Measurements from ENCODE around the gene CSKMT. TPM values are rescaled to one million over a fixed set of nuclear protein-coding genes. Genes with fewer than 3 reads are reported as not detected.
"Not testable (repeated sequence)": the region's sequence is repeated elsewhere in the genome, so short reads cannot be mapped to it uniquely, and the experiment has no call there.

Gene CSKMT
- total and polyA plus RNA-seq, 11 donors, result 0.38 to 8.7 (median 4.4) TPM

DNA sequence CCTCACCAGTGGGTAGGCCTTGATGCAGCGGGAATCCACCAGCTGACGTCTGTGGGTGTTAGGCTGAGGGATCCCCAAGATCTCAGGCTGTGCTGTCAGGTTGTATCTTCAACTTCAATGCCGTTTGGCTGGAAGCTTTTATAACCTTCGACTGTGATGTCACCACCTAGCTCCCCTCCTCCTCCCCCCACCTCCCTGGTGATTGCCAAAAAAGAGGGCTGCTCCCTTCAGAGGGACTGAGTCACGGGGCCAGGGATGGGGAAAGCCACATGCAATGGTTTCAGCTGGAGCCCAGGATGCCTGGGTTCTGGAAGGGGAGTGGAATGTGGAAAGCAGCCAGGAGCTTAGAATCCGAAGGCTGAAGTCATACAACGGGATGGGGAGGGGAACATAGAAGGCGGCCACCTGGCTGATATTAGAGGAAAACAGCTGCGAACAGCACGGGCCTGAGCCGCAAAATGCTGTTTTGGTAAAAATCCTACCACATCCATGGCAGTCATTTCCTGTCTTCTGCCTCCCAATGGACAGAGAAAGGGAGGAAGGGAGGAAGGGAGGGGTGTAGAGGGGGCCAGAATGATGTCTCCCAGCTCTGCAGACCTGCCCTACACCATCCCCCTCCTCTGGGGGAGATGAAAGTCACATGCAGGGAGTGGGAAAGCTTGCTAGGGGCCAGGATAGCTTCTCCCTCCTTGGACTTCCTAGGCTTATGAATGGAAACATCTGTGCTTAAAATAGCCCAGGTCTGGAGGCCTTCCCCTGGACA is 24.5 kb downstream of the CSKMT start, which contains the start of gene LRRN4CL:
Gene LRRN4CL, minus strand, starts transcription at position 110 of the 763 bp plus-strand sequence. CDS start 1,022 bp downstream, outside the sequence.
- DNase-seq, result peak; percentile 72 to 88 (median 78)
- peak within 1 kb of the TSS in 9 of 12 donors; percentile 34 to 55 (median 42) for H3K4me3 ChIP-seq
- TF ChIP-seq POLR2A (IDR thresholded peaks at IDR 0.05), result peak in 1 of 2 donors; percentile 38
- TF ChIP-seq, protein P1, sequence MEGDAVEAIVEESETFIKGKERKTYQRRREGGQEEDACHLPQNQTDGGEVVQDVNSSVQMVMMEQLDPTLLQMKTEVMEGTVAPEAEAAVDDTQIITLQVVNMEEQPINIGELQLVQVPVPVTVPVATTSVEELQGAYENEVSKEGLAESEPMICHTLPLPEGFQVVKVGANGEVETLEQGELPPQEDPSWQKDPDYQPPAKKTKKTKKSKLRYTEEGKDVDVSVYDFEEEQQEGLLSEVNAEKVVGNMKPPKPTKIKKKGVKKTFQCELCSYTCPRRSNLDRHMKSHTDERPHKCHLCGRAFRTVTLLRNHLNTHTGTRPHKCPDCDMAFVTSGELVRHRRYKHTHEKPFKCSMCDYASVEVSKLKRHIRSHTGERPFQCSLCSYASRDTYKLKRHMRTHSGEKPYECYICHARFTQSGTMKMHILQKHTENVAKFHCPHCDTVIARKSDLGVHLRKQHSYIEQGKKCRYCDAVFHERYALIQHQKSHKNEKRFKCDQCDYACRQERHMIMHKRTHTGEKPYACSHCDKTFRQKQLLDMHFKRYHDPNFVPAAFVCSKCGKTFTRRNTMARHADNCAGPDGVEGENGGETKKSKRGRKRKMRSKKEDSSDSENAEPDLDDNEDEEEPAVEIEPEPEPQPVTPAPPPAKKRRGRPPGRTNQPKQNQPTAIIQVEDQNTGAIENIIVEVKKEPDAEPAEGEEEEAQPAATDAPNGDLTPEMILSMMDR (IDR thresholded peaks at IDR 0.05), result no peak
- intact Hi-C loops (cut with DNase I), result loop anchor here (5.0 to 10.0 kb wide), 4 partner anchors 95 to 297 kb away; partner anchors contain the start of gene TUT1 (in 1 of the 10)
- H3K27ac ChIP-seq, result peak within 1 kb of the TSS; percentile 15 to 76 (median 66)
- H3K36me3 ChIP-seq, result peaks cover 0 to 45% (median 37%) of the 10 kb centered on the region in 9 donors
- H3K9me3 ChIP-seq, result no peaks in the 10 kb centered on the region
- peak; percentile 62 to 88 (median 86) for ATAC-seq
- H3K4me1 ChIP-seq, result peaks cover 0 to 30% (median 13%) of the 10 kb centered on the region in 12 donors
- 36 to 54% (median 52%) methylated on average over 11 of the region's 11 CpGs for WGBS, 4 donors
- peaks cover 0 to 7% (median 0%) of the 10 kb centered on the region in 9 donors for H3K27me3 ChIP-seq

DNA sequence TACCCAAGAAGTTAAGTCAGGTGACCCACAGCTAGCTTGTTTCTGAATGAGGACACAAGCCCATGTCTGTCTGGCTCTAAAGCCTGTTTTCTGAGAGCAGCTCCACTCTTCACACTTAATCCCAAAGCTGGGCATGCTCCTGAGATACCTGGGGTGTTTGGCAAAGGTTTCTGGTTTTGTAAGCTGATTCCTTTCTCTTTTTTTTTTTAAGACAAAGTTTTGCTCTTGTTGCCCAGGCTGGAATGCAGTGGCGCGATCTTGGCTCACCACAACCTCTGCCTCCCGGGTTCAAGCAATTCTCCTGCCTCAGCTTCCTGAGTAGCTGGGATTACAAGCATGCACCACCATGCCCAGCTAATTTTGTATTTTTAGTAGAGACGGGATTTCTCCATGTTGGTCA is 28.5 kb downstream of the CSKMT start:
- not testable (repeated sequence) for H3K4me3 ChIP-seq, H3K27me3 ChIP-seq, H3K9me3 ChIP-seq, H3K27ac ChIP-seq, DNase-seq, ATAC-seq
- WGBS, 4 donors, result 75 to 88% (median 82%) methylated on average over 4 of the region's 4 CpGs
- Histone ChIP-seq H3K4me1 (peaks cover 0 to 26% (median 16%) of the 10 kb centered on the region in 12 donors), H3K36me3 (peaks cover 0 to 51% (median 39%) of the 10 kb centered on the region in 9 donors)
- intact Hi-C loops (cut with DNase I), result loop anchor here (2.0 to 10.0 kb wide), 6 partner anchors 13 to 301 kb away; partner anchors contain the start of gene TUT1 (in 1 of the 10)

DNA sequence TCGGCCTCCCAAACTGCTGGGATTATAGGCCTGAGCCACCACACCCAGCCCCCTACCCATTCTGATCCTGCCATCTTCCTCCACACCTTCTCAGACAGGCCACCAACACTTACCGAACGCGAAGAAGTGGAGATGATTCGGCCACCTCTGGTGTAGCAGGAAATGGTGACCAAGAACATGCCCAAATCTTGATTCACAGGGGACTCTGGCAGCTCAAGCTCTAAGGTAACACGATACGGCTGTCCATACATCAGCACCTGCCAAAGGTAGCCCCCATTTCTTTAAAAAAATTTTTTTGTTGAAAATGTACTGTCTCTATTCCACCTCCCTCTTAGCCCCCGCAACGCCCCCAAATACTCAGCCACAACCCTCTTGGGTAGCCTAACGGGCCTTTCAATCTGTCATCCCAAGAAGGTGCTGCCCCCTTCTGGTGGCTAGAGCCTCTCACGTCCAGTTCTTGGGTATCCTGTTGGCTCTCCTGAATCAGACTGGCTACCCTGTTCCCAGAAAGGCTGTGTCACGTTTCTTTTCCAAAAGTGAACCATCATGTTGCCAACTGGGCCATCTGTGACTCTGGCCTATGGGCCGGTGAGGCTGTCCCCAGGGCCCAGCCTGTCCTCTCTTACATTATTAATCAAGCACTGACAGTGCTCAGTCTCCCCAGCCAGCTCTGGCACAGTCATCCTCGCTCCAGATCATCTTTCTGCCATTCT is 29.5 kb downstream of the CSKMT start:
- H3K4me3 ChIP-seq, result no peak overlapping the region
- peak; percentile 57 to 85 (median 78) for ATAC-seq
- peak; percentile 80 to 90 (median 83) for DNase-seq
- H3K9me3 ChIP-seq, result no peaks in the 10 kb centered on the region
- 37 to 47% (median 42%) methylated on average over 14 of the region's 14 CpGs for WGBS, 4 donors
- H3K36me3 ChIP-seq, result peaks cover 0 to 56% (median 39%) of the 10 kb centered on the region in 9 donors
- intact Hi-C loops (cut with DNase I), result loop anchor here (2.0 to 10.0 kb wide), 6 partner anchors 14 to 302 kb away; partner anchors contain the start of gene TUT1 (in 1 of the 10)
- peaks cover 0 to 21% (median 14%) of the 10 kb centered on the region in 12 donors for H3K4me1 ChIP-seq
- no peak for TF ChIP-seq POLR2A (IDR thresholded peaks at IDR 0.05)
- TF ChIP-seq, protein P1 (IDR thresholded peaks at IDR 0.05), result peak; percentile 69 to 90 (median 81)
- H3K27me3 ChIP-seq, result no peaks in the 10 kb centered on the region
- peak overlapping the region in 5 of 12 donors; percentile 13 to 42 (median 34) for H3K27ac ChIP-seq

DNA sequence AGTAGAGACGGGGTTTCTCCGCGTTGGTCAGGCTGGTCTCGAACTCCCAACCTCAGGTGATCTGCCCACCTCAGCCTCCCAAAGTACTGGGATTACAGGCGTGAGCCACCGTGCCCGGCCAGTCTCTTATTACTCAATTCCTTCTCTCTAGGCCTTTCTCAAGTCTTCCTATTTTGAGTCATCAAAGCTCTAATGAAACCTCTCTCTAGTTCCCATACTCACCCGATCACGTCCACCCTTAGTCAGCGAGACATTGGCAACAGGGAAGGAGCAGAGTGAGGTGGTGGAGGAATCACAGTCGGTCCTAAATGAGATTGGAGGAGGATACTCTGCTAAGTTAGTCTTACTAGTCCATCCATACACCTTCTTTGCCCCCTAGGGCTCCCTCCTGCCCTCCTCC is 37.1 kb downstream of the CSKMT start:
- no peaks in the 10 kb centered on the region for H3K9me3 ChIP-seq
- DNase-seq (no peak), ATAC-seq (no peak)
- intact Hi-C loops (cut with DNase I), result no loop called here
- H3K4me3 ChIP-seq, result no peak overlapping the region
- H3K4me1 ChIP-seq, result peaks cover 0 to 31% (median 15%) of the 10 kb centered on the region in 12 donors
- no peaks in the 10 kb centered on the region for H3K27me3 ChIP-seq
- TF ChIP-seq, protein P1 (IDR thresholded peaks at IDR 0.05), result no peak
- TF ChIP-seq POLR2A (IDR thresholded peaks at IDR 0.05), result no peak
- 91 to 96% (median 94%) methylated on average over 11 of the region's 11 CpGs for WGBS, 4 donors
- H3K27ac ChIP-seq, result peak overlapping the region in 1 of 12 donors; percentile 51
- peaks cover 0 to 46% (median 19%) of the 10 kb centered on the region in 9 donors for H3K36me3 ChIP-seq

DNA sequence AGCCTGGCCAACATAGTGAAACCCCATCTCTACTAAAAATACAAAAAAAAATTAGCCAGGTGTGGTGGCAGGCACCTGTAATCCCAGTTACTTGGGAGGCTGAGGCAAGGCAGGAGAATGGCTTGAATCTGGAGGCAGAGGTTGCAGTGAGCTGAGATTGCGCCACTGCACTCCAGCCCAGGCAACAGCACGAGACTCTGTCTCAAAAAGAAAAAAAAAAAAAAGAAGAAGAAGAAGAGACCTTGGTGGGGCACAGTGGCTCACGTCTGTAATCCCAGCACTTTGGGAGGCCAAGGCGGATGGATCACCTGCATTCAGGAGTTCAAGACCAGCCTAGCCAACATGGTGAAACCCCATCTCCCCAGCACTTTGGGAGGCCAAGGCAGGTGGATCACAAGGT is 38.8 kb downstream of the CSKMT start:
- 85 to 99% (median 94%) methylated on average over 4 of the region's 4 CpGs for WGBS, 4 donors
- H3K4me1 ChIP-seq, result peaks cover 0 to 46% (median 24%) of the 10 kb centered on the region in 12 donors
- intact Hi-C loops (cut with DNase I), result loop anchor here in 1 of 10 donors (2.0 kb wide), 1 partner anchor 21 kb away; no protein-coding TSS in a partner anchor
- not testable (repeated sequence) for DNase-seq, ATAC-seq, H3K4me3 ChIP-seq, H3K27me3 ChIP-seq, H3K27ac ChIP-seq, H3K9me3 ChIP-seq
- H3K36me3 ChIP-seq, result peaks cover 0 to 37% (median 19%) of the 10 kb centered on the region in 9 donors
